PFSK-1 (cell line): Measurements from ENCODE around the gene GPR153.

ENCODE experiments used
- FOXP2 ChIP-seq: optimal IDR thresholded peaks from 2 replicates; pipeline ENCODE3; 2011; ENCODE audit warnings: borderline replicate concordance, control low read depth, inconsistent platforms; ENCODE audit not compliant: insufficient read depth; ENCODE audit errors: extremely low read length, extremely low read depth
- POLR2AphosphoS5 ChIP-seq: IDR thresholded peaks from 2 replicates; pipeline ENCODE4 v1.6.1; 2012; ENCODE audit warnings: low read depth, mild to moderate bottlenecking, control low read depth, low read length, moderate library complexity
- SIN3A ChIP-seq: IDR thresholded peaks from 2 replicates; pipeline ENCODE4 v1.6.1; 2012; ENCODE audit warnings: mild to moderate bottlenecking, low read length, moderate library complexity, borderline replicate concordance; ENCODE audit not compliant: insufficient read depth
- TAF1 ChIP-seq: IDR thresholded peaks from 2 replicates; pipeline ENCODE4 v1.6.1; 2012; ENCODE audit warnings: low read length, control low read depth, borderline replicate concordance; ENCODE audit not compliant: insufficient read depth
- TF ChIP-seq, protein P1 (sequence below), 2 experiments: IDR thresholded peaks; 2 replicates each; pipeline versions ENCODE4 v1.6.1 to v1.8.0; 2011 to 2012; ENCODE audit warnings: low read depth in 2 of 2, low read length in 2 of 2, control low read depth in 1 of 2, inconsistent platforms in 1 of 2, mild to moderate bottlenecking in 1 of 2, moderate library complexity in 1 of 2; ENCODE audit not compliant: insufficient read depth in 1 of 2

The GPR153 gene

DNA sequence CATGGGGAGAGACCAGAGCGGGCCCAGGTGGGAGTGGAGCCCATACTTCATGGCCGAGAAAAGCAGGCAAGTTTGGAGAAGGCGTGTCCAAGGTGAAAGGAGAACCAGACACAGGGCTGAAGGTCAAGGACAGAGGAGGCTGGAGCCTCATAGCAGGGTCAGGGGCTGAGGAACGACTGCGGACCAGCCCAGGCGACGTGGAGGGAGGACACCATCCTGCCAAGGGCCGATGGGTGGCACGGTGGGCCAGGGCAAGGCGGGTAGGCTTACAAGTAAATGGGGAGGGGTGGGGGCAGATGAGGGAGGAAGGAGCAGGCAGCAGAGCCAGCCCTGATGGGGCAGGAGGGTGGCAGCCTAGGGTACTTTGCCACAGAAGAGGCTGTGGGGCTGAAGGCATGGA, 18.2 kb upstream of the GPR153 start:
- TF ChIP-seq TAF1 = no peak
- no peak for TF ChIP-seq POLR2AphosphoS5
- TF ChIP-seq, protein P1, sequence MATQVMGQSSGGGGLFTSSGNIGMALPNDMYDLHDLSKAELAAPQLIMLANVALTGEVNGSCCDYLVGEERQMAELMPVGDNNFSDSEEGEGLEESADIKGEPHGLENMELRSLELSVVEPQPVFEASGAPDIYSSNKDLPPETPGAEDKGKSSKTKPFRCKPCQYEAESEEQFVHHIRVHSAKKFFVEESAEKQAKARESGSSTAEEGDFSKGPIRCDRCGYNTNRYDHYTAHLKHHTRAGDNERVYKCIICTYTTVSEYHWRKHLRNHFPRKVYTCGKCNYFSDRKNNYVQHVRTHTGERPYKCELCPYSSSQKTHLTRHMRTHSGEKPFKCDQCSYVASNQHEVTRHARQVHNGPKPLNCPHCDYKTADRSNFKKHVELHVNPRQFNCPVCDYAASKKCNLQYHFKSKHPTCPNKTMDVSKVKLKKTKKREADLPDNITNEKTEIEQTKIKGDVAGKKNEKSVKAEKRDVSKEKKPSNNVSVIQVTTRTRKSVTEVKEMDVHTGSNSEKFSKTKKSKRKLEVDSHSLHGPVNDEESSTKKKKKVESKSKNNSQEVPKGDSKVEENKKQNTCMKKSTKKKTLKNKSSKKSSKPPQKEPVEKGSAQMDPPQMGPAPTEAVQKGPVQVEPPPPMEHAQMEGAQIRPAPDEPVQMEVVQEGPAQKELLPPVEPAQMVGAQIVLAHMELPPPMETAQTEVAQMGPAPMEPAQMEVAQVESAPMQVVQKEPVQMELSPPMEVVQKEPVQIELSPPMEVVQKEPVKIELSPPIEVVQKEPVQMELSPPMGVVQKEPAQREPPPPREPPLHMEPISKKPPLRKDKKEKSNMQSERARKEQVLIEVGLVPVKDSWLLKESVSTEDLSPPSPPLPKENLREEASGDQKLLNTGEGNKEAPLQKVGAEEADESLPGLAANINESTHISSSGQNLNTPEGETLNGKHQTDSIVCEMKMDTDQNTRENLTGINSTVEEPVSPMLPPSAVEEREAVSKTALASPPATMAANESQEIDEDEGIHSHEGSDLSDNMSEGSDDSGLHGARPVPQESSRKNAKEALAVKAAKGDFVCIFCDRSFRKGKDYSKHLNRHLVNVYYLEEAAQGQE (IDR thresholded peaks at IDR 0.05; ENCODE audit: insufficient read depth in 1 of 2, low read depth in 2 of 2, low read length in 2 of 2) = no peak
- no peak for TF ChIP-seq FOXP2
- TF ChIP-seq SIN3A = no peak

DNA sequence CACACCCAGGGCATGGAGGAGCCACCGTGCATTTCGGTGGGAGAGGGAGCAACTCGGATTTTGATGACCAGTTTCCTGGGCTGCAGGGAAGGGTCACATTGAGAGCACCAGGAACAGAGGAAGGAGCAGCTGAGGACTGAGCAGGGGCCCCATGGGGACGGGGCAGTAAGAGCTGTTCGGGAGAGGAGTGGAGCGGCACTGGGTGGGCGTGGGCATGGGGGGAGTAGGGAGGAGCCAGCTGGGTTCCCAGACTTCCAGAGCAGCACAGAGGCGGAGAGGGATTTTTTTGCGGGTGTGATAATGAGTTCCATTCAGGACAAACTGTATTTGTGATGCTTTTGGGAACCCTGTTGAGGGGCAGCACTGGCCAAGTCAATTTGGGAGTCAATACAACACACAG, 17.4 kb upstream of the GPR153 start:
- TF ChIP-seq POLR2AphosphoS5 = no peak
- no peak for TF ChIP-seq TAF1
- no peak for TF ChIP-seq SIN3A
- TF ChIP-seq, protein P1 (IDR thresholded peaks at IDR 0.05; ENCODE audit: insufficient read depth in 1 of 2, low read depth in 2 of 2, low read length in 2 of 2) = no peak
- TF ChIP-seq FOXP2 = no peak

DNA sequence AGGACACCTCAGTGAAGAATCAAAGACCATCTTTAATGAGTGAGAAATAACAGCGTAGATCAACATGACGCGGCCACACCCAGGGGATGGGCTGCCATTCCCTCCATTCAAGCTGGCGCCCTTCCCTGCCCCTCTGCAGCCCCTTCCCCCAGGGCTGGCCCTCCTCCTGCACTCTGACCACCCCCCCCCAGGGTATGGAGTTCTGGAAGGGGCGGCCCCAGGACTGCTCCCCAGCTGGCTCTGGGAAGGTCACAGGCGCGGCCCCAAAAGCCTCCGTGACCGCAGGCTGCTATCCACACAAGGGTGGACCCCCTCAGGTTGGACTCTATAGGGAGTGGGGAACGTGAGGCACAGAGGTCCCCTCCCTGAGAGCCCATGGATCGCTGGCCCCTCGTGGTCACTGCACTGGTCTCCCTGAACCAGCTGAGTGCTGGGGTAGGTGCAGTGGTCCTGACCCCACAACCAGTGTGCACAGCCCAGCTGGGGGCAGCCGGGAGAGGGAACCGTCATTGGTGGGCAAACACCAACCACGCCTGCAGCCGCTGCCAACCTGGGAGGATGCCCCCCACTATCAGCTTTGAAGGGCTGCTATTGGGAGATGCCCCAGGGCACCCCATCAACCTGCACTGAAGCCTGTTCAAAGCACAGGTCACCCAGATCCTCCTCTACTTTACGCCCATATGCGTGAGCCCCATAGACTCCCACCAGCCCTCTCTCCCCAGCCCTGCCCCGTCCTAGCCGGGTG, 16.1 kb upstream of the GPR153 start:
- TF ChIP-seq, protein P1 (IDR thresholded peaks at IDR 0.05; ENCODE audit: insufficient read depth in 1 of 2, low read depth in 2 of 2, low read length in 2 of 2) = no peak
- TF ChIP-seq POLR2AphosphoS5 (no peak), SIN3A (no peak), TAF1 (no peak), FOXP2 (no peak)

DNA sequence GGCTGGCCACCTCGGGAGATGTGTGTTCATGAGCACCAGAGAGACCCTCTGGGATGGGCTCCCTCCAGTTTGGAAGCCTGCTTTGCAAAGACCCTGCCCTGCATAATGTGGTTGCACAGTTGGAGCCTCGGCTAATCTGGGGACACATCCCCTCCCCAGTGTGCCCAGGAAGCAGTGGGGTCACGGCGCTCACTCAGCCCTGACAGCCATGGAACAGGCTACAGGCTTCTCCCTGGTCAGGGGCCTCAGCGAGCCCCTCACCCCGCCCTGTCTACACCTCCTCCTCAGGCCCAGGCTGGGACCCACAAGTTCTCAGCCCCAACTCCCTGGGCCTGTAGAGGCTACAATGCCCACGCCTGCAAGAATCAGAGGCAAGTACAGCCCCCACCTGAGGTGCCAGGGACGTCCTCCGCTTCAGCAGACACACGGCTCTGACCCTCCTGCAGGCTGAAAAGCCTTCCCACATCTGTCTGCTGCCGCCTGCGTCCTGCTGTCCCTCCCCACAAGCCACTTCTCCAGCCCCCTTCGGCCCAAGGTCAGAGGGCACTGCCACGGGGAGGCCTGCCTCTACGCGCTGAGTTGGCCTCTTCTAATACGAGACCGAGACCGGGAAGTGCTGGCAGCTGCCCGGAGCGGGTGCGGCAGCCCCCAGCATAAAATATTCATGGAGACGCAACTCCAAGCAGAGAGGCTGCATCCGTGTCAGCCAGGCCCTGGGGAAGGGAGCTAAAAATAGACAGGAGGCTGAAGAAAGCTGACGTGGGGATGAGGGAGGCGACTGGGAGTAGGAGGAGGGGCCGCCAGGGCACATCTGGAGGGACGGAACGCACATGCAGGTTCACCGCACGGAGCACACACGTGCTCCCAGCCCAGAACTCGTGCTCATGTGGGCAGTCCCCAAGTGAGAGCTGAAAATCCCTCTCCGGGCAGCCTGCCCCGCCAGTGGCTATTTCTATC, 15.2 kb upstream of the GPR153 start:
- TF ChIP-seq, protein P1 (IDR thresholded peaks at IDR 0.05; ENCODE audit: insufficient read depth in 1 of 2, low read depth in 2 of 2, low read length in 2 of 2) = no peak
- TF ChIP-seq TAF1 (no peak), FOXP2 (no peak), POLR2AphosphoS5 (no peak), SIN3A (no peak)
